ENCODE results near the gene ETFA.

The ETFA gene

GRCh38 chr15:76260246-76260938 is 50.9 kb downstream of the ETFA start:
- TF ChIP-seq CTCF (IDR thresholded peaks at IDR 0.05; ENCODE audit: insufficient read depth, low read length, missing control alignments), result no peak
- ChIA-PET POLR2A (no interaction called here), CTCF (no interaction called here)
- H3K4me3 ChIP-seq (ENCODE audit: low read depth, low read length), result no peak overlapping the region
- no peak for DNase-seq (ENCODE audit: low read depth, low spot score)

GRCh38 chr15:76259392-76259791 is 51.9 kb downstream of the ETFA start:
- CTCF ChIA-PET, result no interaction called here
- DNase-seq (ENCODE audit: low read depth, low spot score), result no peak
- POLR2A ChIA-PET, result no interaction called here
- TF ChIP-seq CTCF (IDR thresholded peaks at IDR 0.05; ENCODE audit: insufficient read depth, low read length, missing control alignments), result no peak
- H3K4me3 ChIP-seq (ENCODE audit: low read depth, low read length), result no peak overlapping the region

- ChIA-PET CTCF (no interaction called here), POLR2A (no interaction called here)
- no peak for TF ChIP-seq CTCF (IDR thresholded peaks at IDR 0.05; ENCODE audit: insufficient read depth, low read length, missing control alignments)
- H3K4me3 ChIP-seq (ENCODE audit: low read depth, low read length), result no peak overlapping the region
- DNase-seq (ENCODE audit: low read depth, low spot score), result no peak
Observed at GRCh38 chr15:76258460-76258859, 52.8 kb downstream of the ETFA start.

- no peak for TF ChIP-seq CTCF (IDR thresholded peaks at IDR 0.05; ENCODE audit: insufficient read depth, low read length, missing control alignments)
- H3K4me3 ChIP-seq (ENCODE audit: low read depth, low read length), result no peak overlapping the region
- no peak for DNase-seq (ENCODE audit: low read depth, low spot score)
Observed at GRCh38 chr15:76253691-76254473, 57.4 kb downstream of the ETFA start.

GRCh38 chr15:76252249-76252648 is 59.0 kb downstream of the ETFA start:
- ChIA-PET CTCF (interaction anchor here (0.8 kb wide), 1 partner anchor 16 kb away, joined by 3 read pairs; no protein-coding TSS in a partner anchor), POLR2A (no interaction called here)
- TF ChIP-seq CTCF (IDR thresholded peaks at IDR 0.05; ENCODE audit: insufficient read depth, low read length, missing control alignments), result no peak
- no peak overlapping the region for H3K4me3 ChIP-seq (ENCODE audit: low read depth, low read length)
- no peak for DNase-seq (ENCODE audit: low read depth, low spot score)

More at GRCh38 chr15:76253691-76254473, 57.4 kb downstream of the ETFA start:
- ChIA-PET CTCF (no interaction called here), POLR2A (interaction anchor here (0.6 kb wide), 1 partner anchor 39 kb away, joined by 3 read pairs; no protein-coding TSS in a partner anchor)

GRCh38 chr15:76251717-76252116 is 59.6 kb downstream of the ETFA start:
- no peak for DNase-seq (ENCODE audit: low read depth, low spot score)
- POLR2A ChIA-PET, result no interaction called here
- TF ChIP-seq CTCF (IDR thresholded peaks at IDR 0.05; ENCODE audit: insufficient read depth, low read length, missing control alignments), result no peak
- CTCF ChIA-PET, result interaction anchor here (2.0 kb wide), 1 partner anchor 16 kb away, joined by 11 read pairs; no protein-coding TSS in a partner anchor
- H3K4me3 ChIP-seq (ENCODE audit: low read depth, low read length), result no peak overlapping the region
